GM12874 (cell line): Measurements from ENCODE around the gene HLA-DQB1.
A peak's percentile ranks its signal among the peaks of the same experiment; 100 is the strongest.

Source experiments
- CTCF ChIP-seq: IDR thresholded peaks from 2 replicates; pipeline ENCODE4 v1.5.1; 2011; ENCODE audit warnings: low read depth, mild to moderate bottlenecking, control low read depth, low read length, moderate library complexity; ENCODE audit not compliant: insufficient read depth

HLA-DQB1 gene

DNA sequence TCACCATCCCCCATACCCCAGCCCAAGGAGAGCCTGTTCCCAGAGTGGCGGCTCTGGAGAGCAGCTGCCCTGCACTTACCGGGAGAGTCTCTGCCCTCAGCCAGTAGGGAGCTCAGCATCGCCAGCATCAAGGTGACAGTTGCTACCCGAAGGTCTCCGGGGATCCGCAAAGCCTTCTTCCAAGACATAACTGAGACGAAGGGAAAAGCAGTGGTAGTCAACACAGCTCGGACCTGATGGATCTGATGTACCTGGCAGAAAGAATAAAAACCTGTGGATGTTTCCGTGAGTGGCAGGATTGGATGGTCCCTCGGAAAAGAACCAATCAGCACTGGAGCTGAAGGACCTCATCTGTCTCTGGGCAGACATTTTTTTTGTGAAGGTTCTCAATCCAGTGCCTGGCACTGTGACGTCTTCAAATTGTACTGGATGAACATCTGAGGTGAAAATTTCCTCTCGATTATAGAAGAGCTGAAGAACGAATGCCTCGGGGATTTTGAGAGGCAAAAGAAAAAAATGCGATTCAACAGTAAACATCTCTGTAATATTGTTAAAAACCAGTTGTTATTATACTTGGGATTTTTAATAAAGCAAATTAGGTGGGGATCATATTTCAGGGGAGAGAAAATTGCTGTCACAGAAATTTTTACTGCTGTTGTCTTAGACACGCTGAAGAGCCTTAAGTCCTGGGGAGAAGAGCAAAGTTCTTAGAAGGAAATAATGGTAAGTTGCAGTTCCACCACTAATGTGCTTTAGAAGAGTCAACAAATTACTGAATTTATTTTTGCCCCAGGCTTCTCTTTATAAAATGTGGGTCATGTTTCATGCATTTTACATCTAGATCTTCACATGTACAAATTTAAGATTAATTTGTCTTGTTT lies at the start of gene HLA-DQB1:
Gene HLA-DQB1, minus strand, starts transcription at position 238 of the 881 bp plus-strand sequence. Its CDS starts 50 bp downstream, at position 188.
- no peak for TF ChIP-seq CTCF

DNA sequence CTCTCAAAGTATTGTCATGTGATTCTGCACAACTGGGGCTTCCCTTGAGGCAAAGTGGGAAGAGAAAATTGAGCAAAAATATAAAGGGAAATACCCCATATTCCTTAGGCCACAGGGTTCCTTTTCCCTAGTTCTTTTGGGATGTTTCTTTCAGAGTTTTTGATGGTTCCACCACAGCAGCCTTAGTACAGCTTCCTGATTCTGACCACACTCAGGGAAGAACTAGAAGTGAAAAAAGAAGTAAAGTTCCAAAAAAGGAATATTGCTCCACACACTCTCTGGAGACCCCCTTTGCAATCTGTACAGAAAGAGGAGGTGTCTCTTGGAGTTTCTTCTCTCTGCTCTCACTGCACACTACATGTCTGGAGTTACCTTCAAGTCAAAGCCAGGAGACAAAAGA lies 46.8 kb upstream of the HLA-DQB1 start:
- no peak for TF ChIP-seq CTCF

DNA sequence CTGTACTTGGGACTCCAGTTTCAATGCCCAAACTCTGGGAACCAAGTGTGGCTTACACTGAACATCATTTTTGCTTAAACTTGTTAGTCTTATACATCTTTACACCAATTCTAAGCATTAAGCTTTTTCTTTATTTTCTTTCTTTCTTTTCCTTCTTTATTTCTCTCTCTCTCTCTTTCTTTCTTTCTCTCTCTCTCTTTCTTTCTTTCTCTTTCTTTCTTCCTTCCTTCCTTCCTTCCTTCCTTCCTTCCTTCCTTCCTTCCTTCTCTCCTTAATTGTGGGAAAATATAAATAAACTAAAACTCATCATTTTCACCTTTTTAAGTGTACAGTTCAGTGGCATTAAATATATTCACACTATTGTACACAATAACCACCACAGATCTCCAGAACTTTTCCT lies 43.2 kb upstream of the HLA-DQB1 start:
- TF ChIP-seq CTCF: no peak

DNA sequence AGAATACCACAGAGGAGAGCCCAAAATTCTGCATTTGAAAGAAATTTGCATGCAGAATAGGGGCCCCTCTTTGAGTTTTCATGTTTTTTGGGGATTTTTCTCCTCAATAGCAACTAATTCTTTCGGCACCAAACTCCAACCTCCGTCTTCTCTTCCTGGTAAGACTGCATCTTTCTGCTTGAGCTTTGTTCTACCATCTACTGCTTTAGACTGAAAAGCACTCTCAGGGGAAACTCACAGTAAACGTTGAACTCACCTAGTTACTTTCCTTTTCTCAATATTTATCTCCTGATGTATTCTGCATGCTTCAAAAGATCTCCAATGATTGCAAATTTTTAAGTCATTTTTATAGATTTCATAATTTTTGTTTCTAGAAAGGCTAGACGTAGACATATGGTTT lies 36.9 kb upstream of the HLA-DQB1 start:
- TF ChIP-seq CTCF: no peak

- peak; percentile 54; the same call in 1 of the 2 replicates for TF ChIP-seq CTCF
Observed at GRCh38 chr6:32700391-32701040, 34.1 kb upstream of the HLA-DQB1 start.

DNA sequence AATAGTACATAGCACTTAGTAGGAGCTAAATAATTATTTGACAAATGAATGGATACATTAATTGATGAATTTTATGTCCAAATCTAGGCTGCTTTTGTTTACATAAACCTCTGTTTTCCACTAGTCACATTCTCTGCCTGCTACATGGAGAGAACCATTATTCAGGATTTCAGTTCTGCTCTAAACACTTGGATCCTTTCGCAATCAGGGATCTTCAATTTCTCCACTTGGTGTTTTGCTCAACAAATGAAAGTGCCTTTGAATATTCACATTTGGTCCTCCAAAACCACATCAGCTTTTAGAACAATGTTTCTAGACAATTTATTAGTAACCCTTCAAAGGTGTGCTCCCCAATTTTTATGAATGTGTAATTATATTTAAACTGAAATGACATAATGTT lies 30.6 kb upstream of the HLA-DQB1 start:
- TF ChIP-seq CTCF: no peak

DNA sequence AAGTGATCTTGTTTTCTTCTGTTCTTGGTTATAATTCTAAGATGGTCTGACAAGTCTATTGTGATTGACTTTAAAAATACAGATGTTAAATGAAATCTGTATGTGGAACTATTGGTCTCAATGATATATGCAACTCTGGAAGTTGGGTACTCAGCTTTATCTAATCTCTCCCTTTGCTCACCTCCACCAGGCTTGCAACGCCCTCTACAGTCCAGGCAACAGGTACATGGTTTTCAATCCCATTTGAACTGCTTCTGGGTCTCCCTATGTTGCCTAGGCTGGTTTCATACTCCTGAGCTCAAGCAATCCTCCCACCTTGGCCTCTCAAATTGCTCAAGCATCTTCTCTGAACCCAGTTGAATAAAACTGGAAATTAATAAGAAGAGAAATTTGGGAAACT lies 25.6 kb upstream of the HLA-DQB1 start:
- TF ChIP-seq CTCF: 0 out of 2 replicates have a peak, but pooled peaks have one; percentile 42
